Bone marrow (tissue), 2 donors: ENCODE data around the gene PGGHG.
A peak's percentile ranks its signal among the peaks of the same experiment; 100 is the strongest.
"Not testable (repeated sequence)": the region's sequence is repeated elsewhere in the genome, so short reads cannot be mapped to it uniquely, and the experiment has no call there.

ENCODE experiments used
- DNase-seq, 2 donors: peaks; one replicate each; lab custom pipeline; 2025; lab: John Stamatoyannopoulos, UW

Gene PGGHG

GRCh38 chr11:288478-289397, at the start of gene PGGHG:
TSS of gene PGGHG (plus strand) at chr11:289126. CDS start at chr11:289817, 691 bp downstream.
- no peak for DNase-seq

- no peak for DNase-seq
Measured at GRCh38 chr11:240315-240714, 48.6 kb upstream of the PGGHG start.

- DNase-seq, result no peak
Measured at GRCh38 chr11:241634-242033, 47.3 kb upstream of the PGGHG start.

- DNase-seq, result no peak
Measured at GRCh38 chr11:244376-244775, 44.5 kb upstream of the PGGHG start.

- no peak for DNase-seq
Measured at GRCh38 chr11:249062-249461, 39.9 kb upstream of the PGGHG start.

GRCh38 chr11:250274-250673, 38.7 kb upstream of the PGGHG start:
- DNase-seq, result no peak

- peak; percentile 24 to 53 for DNase-seq
Measured at GRCh38 chr11:250740-251299, 38.1 kb upstream of the PGGHG start.

- DNase-seq, result no peak
Measured at GRCh38 chr11:251550-251949, 37.4 kb upstream of the PGGHG start.

- no peak for DNase-seq
Measured at GRCh38 chr11:252666-253065, 36.3 kb upstream of the PGGHG start.

- DNase-seq, result no peak
Measured at GRCh38 chr11:253160-253885, 35.6 kb upstream of the PGGHG start.

- DNase-seq, result no peak
Measured at GRCh38 chr11:253886-254270, 35.0 kb upstream of the PGGHG start.

GRCh38 chr11:255176-255575, 33.8 kb upstream of the PGGHG start:
- no peak for DNase-seq

GRCh38 chr11:255816-256215, 33.1 kb upstream of the PGGHG start:
- no peak for DNase-seq

- DNase-seq, result no peak
Measured at GRCh38 chr11:256952-257737, 31.8 kb upstream of the PGGHG start.

GRCh38 chr11:257766-258493, 31.0 kb upstream of the PGGHG start:
- no peak for DNase-seq

GRCh38 chr11:259413-259812, 29.5 kb upstream of the PGGHG start:
- no peak for DNase-seq

- no peak for DNase-seq
Measured at GRCh38 chr11:261624-262023, 27.3 kb upstream of the PGGHG start.

GRCh38 chr11:266676-267439, 22.1 kb upstream of the PGGHG start:
- DNase-seq, result no peak

- DNase-seq, result peak; percentile 20 to 54
Measured at GRCh38 chr11:267491-267994, 21.4 kb upstream of the PGGHG start.

- DNase-seq, result not testable (repeated sequence)
Measured at GRCh38 chr11:268716-269145, 20.2 kb upstream of the PGGHG start.
